Measurements from ENCODE around the gene COPE. TPM values are rescaled to one million over a fixed set of nuclear protein-coding genes. Genes with fewer than 3 reads are reported as not detected.

COPE gene
- polyA plus RNA-seq, 1 donor from 2014 or later = 397 TPM

- TF ChIP-seq EP300 (conservative IDR thresholded peaks at IDR 0.05; ENCODE audit: poor library complexity, severe bottlenecking) = no peak
- TF ChIP-seq MXI1 (conservative IDR thresholded peaks at IDR 0.05; ENCODE audit: poor library complexity, severe bottlenecking) = peak; percentile 40
- no peaks in the 10 kb centered on the region for H3K36me3 ChIP-seq (ENCODE audit: insufficient read depth, low read length)
- H3K79me2 ChIP-seq (replicated peaks; ENCODE audit: insufficient read depth, low read length) = peaks cover 18% of the 10 kb centered on the region
Measured at GRCh38 chr19:18894254-18895037, 24.7 kb downstream of the COPE start.

GRCh38 chr19:18893587-18894253 is 25.5 kb downstream of the COPE start:
- H3K9ac ChIP-seq (ENCODE audit: low read length) = peak overlapping the region; percentile 89

More at GRCh38 chr19:18894254-18895037, 24.7 kb downstream of the COPE start:
- Histone ChIP-seq H3K9me3 (ENCODE audit: low read length) (no peaks in the 10 kb centered on the region), H3K4me3 (ENCODE audit: low read length) (peak overlapping the region; percentile 98), H3K4me2 (ENCODE audit: low read length) (peak overlapping the region; percentile 92), H3F3A (ENCODE audit: insufficient read depth, low read length, poor library complexity, severe bottlenecking) (no peaks in the 10 kb centered on the region), H4K20me1 (ENCODE audit: insufficient read depth) (no peaks in the 10 kb centered on the region), H3K9ac (ENCODE audit: low read length) (peak overlapping the region; percentile 89), H2AFZ (ENCODE audit: low read depth, low read length) (no peak overlapping the region), H3K27me3 (ENCODE audit: insufficient read depth, low read depth, low read length) (no peaks in the 10 kb centered on the region), H3K27ac (ENCODE audit: low read length) (peak overlapping the region; percentile 83), H3K9me2 (ENCODE audit: insufficient read depth, low read length) (no peaks in the 10 kb centered on the region)

More at GRCh38 chr19:18893587-18894253, 25.5 kb downstream of the COPE start:
- H3K79me2 ChIP-seq (replicated peaks; ENCODE audit: insufficient read depth, low read length) = peaks cover 18% of the 10 kb centered on the region
- H3K27me3 ChIP-seq (ENCODE audit: insufficient read depth, low read depth, low read length) = no peaks in the 10 kb centered on the region
- H3K36me3 ChIP-seq (ENCODE audit: insufficient read depth, low read length) = no peaks in the 10 kb centered on the region
- H2AFZ ChIP-seq (ENCODE audit: low read depth, low read length) = no peak overlapping the region
- no peaks in the 10 kb centered on the region for H3F3A ChIP-seq (ENCODE audit: insufficient read depth, low read length, poor library complexity, severe bottlenecking)
- peak overlapping the region; percentile 83 for H3K27ac ChIP-seq (ENCODE audit: low read length)
- H3K9me2 ChIP-seq (ENCODE audit: insufficient read depth, low read length) = no peaks in the 10 kb centered on the region
- no peaks in the 10 kb centered on the region for H3K9me3 ChIP-seq (ENCODE audit: low read length)
- no peak for TF ChIP-seq POLR2AphosphoS5 (IDR thresholded peaks at IDR 0.05)
- TF ChIP-seq SMC3 (conservative IDR thresholded peaks at IDR 0.05; ENCODE audit: poor library complexity) = no peak
- TF ChIP-seq RAD21 (conservative IDR thresholded peaks at IDR 0.05) = no peak
- no peak for TF ChIP-seq REST (IDR thresholded peaks at IDR 0.05; ENCODE audit: borderline replicate concordance)
- TF ChIP-seq MXI1 (conservative IDR thresholded peaks at IDR 0.05; ENCODE audit: poor library complexity, severe bottlenecking) = no peak
- TF ChIP-seq EP300 (conservative IDR thresholded peaks at IDR 0.05; ENCODE audit: poor library complexity, severe bottlenecking) = no peak
- TF ChIP-seq TAF1 (IDR thresholded peaks at IDR 0.05; ENCODE audit: low read depth) = no peak
- TF ChIP-seq CTCF (IDR thresholded peaks at IDR 0.05; ENCODE audit: poor library complexity, severe bottlenecking) = no peak
- no peak for TF ChIP-seq EZH2 (IDR thresholded peaks at IDR 0.05; ENCODE audit: borderline replicate concordance, insufficient read depth, low read length, poor library complexity, severe bottlenecking)
- peak overlapping the region; percentile 51 for H3K4me2 ChIP-seq (ENCODE audit: low read length)
- H3K4me3 ChIP-seq (ENCODE audit: low read length) = peak overlapping the region; percentile 98
- H4K20me1 ChIP-seq (ENCODE audit: insufficient read depth) = no peaks in the 10 kb centered on the region
